Testis (tissue), 3 donors: Measurements from ENCODE around the gene CEMIP. TPM values are rescaled to one million over a fixed set of nuclear protein-coding genes. Genes with fewer than 3 reads are reported as not detected.

Experiments
- DNase-seq: peaks from one replicate; pipeline ENCODE4 v3.0.0-alpha.2; 2019
- H3K27ac ChIP-seq, 2 donors: fragments of 200-600 bp; sonication (generic); one replicate each; pipeline ENCODE4 v1.5.1; 2019
- H3K27me3 ChIP-seq: fragments of 200-600 bp; sonication (generic); one replicate; pipeline ENCODE4 v1.5.1; 2019
- H3K36me3 ChIP-seq: fragments of 200-600 bp; sonication (generic); one replicate; pipeline ENCODE4 v1.5.1; 2017; ENCODE audit warnings: low read depth; ENCODE audit errors: missing control alignments
- H3K4me1 ChIP-seq: fragments of 200-600 bp; sonication (generic); one replicate; pipeline ENCODE4 v1.5.1; 2019
- H3K4me3 ChIP-seq, 2 donors: fragments of 200-600 bp; sonication (generic); one replicate each; pipeline ENCODE4 v1.5.1; 2017 to 2019
- H3K9me3 ChIP-seq: fragments of 200-600 bp; sonication (generic); one replicate; pipeline ENCODE4 v1.5.1; 2017
- POLR2A ChIP-seq: fragments of 450-650 bp; IDR thresholded peaks from one replicate; pipeline ENCODE4 v1.6.1; 2017; ENCODE audit warnings: antibody characterized with exemption, mild to moderate bottlenecking, moderate library complexity
- WGBS, 2 donors: methylation state at CpG; one replicate each; pipeline ENCODE4 v1.1.5; 2018; 5-methylcytosine and 5-hydroxymethylcytosine counted together
- intact Hi-C: fragments of 100-400 bp; cut with DNase I; formaldehyde crosslinking; loops from one replicate; pipeline ENCODE4 v1.15.1; 2023; ENCODE audit warnings: low total_unique reads
- polyA plus RNA-seq: library from polyadenylated mRNA; stranded (reverse); fragments of 350-450 nt; fragmentation: Illumina TruSeq; extraction: RNeasy Lipid Tissue Mini Kit (QIAGEN cat#74804); gene quantifications from one replicate; pipeline ENCODE4 v1.2.3, GENCODE V29; 2014; ENCODE audit warnings: low read depth, low replicate concordance; ENCODE audit not compliant: insufficient read depth
- total RNA-seq, 2 donors: library from RNA; depleted of rRNA; stranded (reverse); fragments of >200 nt; gene quantifications; one replicate each; pipeline ENCODE4 v1.2.3, GENCODE V29; 2016
- TF ChIP-seq, protein P1 (sequence below), 3 experiments: fragments of 450-650 bp in 2 of 3; fragments of 200-600 bp in 1 of 3; sonication (generic) in 1 of 3; IDR thresholded peaks; one replicate each; pipeline ENCODE4 v1.5.1; 2016 to 2019; ENCODE audit warnings: antibody characterized with exemption in 3 of 3, mild to moderate bottlenecking in 2 of 3, moderate library complexity in 1 of 3

Gene CEMIP
- total and polyA plus RNA-seq, 3 donors from 2014 or later: 7.5 to 21.5 (median 8.3) TPM

DNA sequence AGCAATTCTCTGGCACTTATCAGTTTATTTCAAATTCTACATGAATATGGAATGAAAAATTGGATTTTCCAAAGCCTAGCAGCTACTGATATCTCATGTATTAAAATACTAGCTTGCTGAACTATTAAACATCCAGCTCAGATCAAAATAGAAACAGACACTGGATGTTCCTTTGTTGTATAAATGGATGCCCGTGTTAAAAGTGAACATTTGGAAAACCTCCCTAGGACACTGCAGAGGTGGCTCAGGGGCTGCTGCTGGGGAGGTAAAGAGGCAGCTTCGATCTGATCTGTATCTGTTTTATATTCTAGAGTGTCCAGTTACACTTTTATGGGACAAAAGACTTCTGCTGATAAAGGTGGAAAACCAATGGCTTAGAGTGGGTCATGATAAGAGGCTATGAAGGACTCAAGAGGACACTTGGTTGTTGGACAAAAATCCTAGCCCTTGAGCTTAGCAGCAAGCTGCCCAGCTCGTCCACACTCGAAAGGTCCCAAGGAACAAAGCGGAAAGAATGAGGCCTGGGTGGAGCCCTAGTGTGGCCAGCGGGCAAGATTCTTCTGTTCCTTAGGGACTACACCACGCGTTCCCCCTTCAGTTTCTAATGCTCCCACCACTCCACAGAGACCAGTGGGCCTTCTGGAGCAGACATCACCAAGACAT lies 200.5 kb downstream of the CEMIP start:
- intact Hi-C loops: no loop called here
- Histone ChIP-seq H3K36me3 (no peaks in the 10 kb centered on the region), H3K27ac (no peak overlapping the region), H3K9me3 (no peaks in the 10 kb centered on the region), H3K27me3 (no peaks in the 10 kb centered on the region), H3K4me1 (no peaks in the 10 kb centered on the region), H3K4me3 (no peak overlapping the region)
- TF ChIP-seq, protein P1, sequence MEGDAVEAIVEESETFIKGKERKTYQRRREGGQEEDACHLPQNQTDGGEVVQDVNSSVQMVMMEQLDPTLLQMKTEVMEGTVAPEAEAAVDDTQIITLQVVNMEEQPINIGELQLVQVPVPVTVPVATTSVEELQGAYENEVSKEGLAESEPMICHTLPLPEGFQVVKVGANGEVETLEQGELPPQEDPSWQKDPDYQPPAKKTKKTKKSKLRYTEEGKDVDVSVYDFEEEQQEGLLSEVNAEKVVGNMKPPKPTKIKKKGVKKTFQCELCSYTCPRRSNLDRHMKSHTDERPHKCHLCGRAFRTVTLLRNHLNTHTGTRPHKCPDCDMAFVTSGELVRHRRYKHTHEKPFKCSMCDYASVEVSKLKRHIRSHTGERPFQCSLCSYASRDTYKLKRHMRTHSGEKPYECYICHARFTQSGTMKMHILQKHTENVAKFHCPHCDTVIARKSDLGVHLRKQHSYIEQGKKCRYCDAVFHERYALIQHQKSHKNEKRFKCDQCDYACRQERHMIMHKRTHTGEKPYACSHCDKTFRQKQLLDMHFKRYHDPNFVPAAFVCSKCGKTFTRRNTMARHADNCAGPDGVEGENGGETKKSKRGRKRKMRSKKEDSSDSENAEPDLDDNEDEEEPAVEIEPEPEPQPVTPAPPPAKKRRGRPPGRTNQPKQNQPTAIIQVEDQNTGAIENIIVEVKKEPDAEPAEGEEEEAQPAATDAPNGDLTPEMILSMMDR (IDR thresholded peaks at IDR 0.05): no peak
- TF ChIP-seq POLR2A: no peak
- whole genome bisulfite sequencing, 2 donors: 64 to 84% methylated on average over 8 of the region's 8 CpGs
- no peak for DNase-seq

- no peaks in the 10 kb centered on the region for H3K9me3 ChIP-seq
- H3K4me1 ChIP-seq: no peaks in the 10 kb centered on the region
- no peak for DNase-seq
- 74 to 81% methylated on average over 2 of the region's 2 CpGs for WGBS, 2 donors
- intact Hi-C loops: no loop called here
- H3K4me3 ChIP-seq: no peak overlapping the region
- TF ChIP-seq POLR2A: no peak
- TF ChIP-seq, protein P1 (IDR thresholded peaks at IDR 0.05): no peak
- no peak overlapping the region for H3K27ac ChIP-seq
- no peaks in the 10 kb centered on the region for H3K36me3 ChIP-seq
- no peaks in the 10 kb centered on the region for H3K27me3 ChIP-seq
These were observed 203.0 kb downstream of the CEMIP start for GRCh38 chr15:80982205-80982604.

DNA sequence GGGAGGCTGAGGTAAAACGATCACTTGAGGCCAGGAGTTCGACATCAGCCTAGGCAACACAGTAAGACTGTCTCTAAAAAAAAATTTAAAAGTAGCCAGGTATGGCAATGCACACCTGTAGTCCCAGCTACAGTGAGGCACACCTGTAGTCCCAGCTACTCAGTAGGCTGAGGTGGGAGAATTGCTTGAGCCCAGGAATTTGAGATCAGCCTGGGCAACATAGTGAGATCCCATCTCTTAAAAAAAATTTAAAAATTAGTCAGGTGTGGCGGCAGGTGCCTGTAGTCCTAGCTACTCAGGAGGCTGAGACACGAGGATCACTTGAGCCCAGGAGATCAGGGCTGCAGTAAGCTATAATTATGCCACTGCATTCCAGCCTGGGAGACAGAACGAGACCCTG lies 203.7 kb downstream of the CEMIP start:
- no peaks in the 10 kb centered on the region for H3K4me1 ChIP-seq
- H3K36me3 ChIP-seq: no peaks in the 10 kb centered on the region
- DNase-seq: no peak
- H3K4me3 ChIP-seq: no peak overlapping the region
- H3K27ac ChIP-seq: no peak overlapping the region
- no peaks in the 10 kb centered on the region for H3K27me3 ChIP-seq
- intact Hi-C loops: no loop called here
- no peaks in the 10 kb centered on the region for H3K9me3 ChIP-seq
- no peak for TF ChIP-seq POLR2A
- TF ChIP-seq, protein P1 (IDR thresholded peaks at IDR 0.05): no peak
- WGBS, 2 donors: 78 to 83% methylated on average over 5 of the region's 5 CpGs

GRCh38 chr15:80984856-80985255 lies 205.7 kb downstream of the CEMIP start:
- Histone ChIP-seq H3K9me3 (no peaks in the 10 kb centered on the region), H3K4me1 (no peaks in the 10 kb centered on the region), H3K36me3 (no peaks in the 10 kb centered on the region), H3K4me3 (no peak overlapping the region), H3K27me3 (no peaks in the 10 kb centered on the region), H3K27ac (no peak overlapping the region)
- DNase-seq: no peak
- intact Hi-C loops: no loop called here
- WGBS, 2 donors: 81% methylated on average over 9 of the region's 9 CpGs
- TF ChIP-seq, protein P1 (IDR thresholded peaks at IDR 0.05): no peak
- no peak for TF ChIP-seq POLR2A

- H3K36me3 ChIP-seq: no peaks in the 10 kb centered on the region
- DNase-seq: no peak
- intact Hi-C loops: no loop called here
- no peaks in the 10 kb centered on the region for H3K9me3 ChIP-seq
- no peaks in the 10 kb centered on the region for H3K27me3 ChIP-seq
- peaks cover 9% of the 10 kb centered on the region for H3K4me1 ChIP-seq
- TF ChIP-seq, protein P1 (IDR thresholded peaks at IDR 0.05): no peak
- TF ChIP-seq POLR2A: no peak
- no peak overlapping the region for H3K4me3 ChIP-seq
- H3K27ac ChIP-seq: no peak overlapping the region
- WGBS, 2 donors: 83 to 84% methylated on average over 5 of the region's 5 CpGs
These were observed 206.8 kb downstream of the CEMIP start for GRCh38 chr15:80985981-80986380.
